Glomerular endothelial cell (primary cell): Measurements from ENCODE around the gene PTPRG. TPM values are rescaled to one million over a fixed set of nuclear protein-coding genes. Genes with fewer than 3 reads are reported as not detected.

Experiments used
- DNase-seq: peaks from one replicate; pipeline ENCODE4 v3.0.0-alpha.2; 2011; ENCODE audit warnings: low read depth, low spot score; ENCODE audit errors: extremely low read depth
- total RNA-seq: library from RNA; depleted of rRNA; stranded (reverse); fragments of >200 nt; gene quantifications from 2 replicates; pipeline ENCODE4 v1.2.3, GENCODE V29; 2015

Gene PTPRG
- total RNA-seq, 1 donor from 2014 or later = 30.5 TPM

GRCh38 chr3:62117903-62118548 lies 556.7 kb downstream of the PTPRG start:
- no peak for DNase-seq

- no peak for DNase-seq
Observed at GRCh38 chr3:62119139-62119538, 557.8 kb downstream of the PTPRG start.

- DNase-seq = no peak
Observed at GRCh38 chr3:62122819-62123218, 561.4 kb downstream of the PTPRG start.

- no peak for DNase-seq
Observed at GRCh38 chr3:62125380-62125779, 564.0 kb downstream of the PTPRG start.

GRCh38 chr3:62127116-62127515 lies 565.7 kb downstream of the PTPRG start:
- DNase-seq = no peak

GRCh38 chr3:62128051-62128450 lies 566.7 kb downstream of the PTPRG start:
- no peak for DNase-seq

GRCh38 chr3:62128681-62129080 lies 567.3 kb downstream of the PTPRG start:
- DNase-seq = no peak

GRCh38 chr3:62131050-62131449 lies 569.7 kb downstream of the PTPRG start:
- DNase-seq = no peak

GRCh38 chr3:62131620-62132019 lies 570.2 kb downstream of the PTPRG start:
- no peak for DNase-seq

- DNase-seq = no peak
Observed at GRCh38 chr3:62132027-62132602, 570.7 kb downstream of the PTPRG start.

- no peak for DNase-seq
Observed at GRCh38 chr3:62133015-62133414, 571.6 kb downstream of the PTPRG start.

GRCh38 chr3:62134061-62134496 lies 572.7 kb downstream of the PTPRG start:
- DNase-seq = no peak

GRCh38 chr3:62135741-62136140 lies 574.4 kb downstream of the PTPRG start:
- DNase-seq = no peak

- DNase-seq = no peak
Observed at GRCh38 chr3:62139957-62140356, 578.6 kb downstream of the PTPRG start.

- DNase-seq = no peak
Observed at GRCh38 chr3:62142331-62143085, 581.1 kb downstream of the PTPRG start.

- no peak for DNase-seq
Observed at GRCh38 chr3:62143843-62144450, 582.6 kb downstream of the PTPRG start.

GRCh38 chr3:62144482-62144881 lies 583.1 kb downstream of the PTPRG start:
- peak; percentile 64 for DNase-seq

- no peak for DNase-seq
Observed at GRCh38 chr3:62145086-62145757, 583.9 kb downstream of the PTPRG start.

GRCh38 chr3:62149539-62149938 lies 588.2 kb downstream of the PTPRG start:
- no peak for DNase-seq

GRCh38 chr3:62149962-62150361 lies 588.6 kb downstream of the PTPRG start:
- DNase-seq = no peak

- DNase-seq = no peak
Observed at GRCh38 chr3:62151591-62151990, 590.2 kb downstream of the PTPRG start.
